Right hindlimb (tissue), 1 donor: ENCODE measurements around the gene PCBP1.
"Not testable (repeated sequence)": the region's sequence is repeated elsewhere in the genome, so short reads cannot be mapped to it uniquely, and the experiment has no call there.

Experiments
- DNase-seq: peaks from one replicate; pipeline ENCODE4 v3.0.0-alpha.2; 2018

The PCBP1 gene

DNA sequence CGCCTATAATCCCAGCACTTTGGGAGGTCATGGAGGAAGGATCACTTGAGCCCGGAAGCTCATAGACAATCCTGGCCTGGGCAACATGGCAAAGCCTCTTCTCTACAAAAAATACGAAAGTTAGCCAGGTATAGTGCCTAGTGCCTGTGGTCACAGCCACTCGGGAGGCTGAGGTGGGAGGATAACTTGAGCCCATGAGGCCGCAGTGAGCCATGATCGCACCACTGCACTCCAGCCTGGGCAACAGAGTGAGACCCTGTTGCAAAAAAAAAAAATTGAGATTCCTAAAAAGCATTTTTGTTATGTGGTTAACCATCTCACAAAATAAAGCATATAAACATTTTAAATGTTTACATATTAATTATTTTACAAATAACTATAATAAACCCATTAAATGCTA is 13.9 kb downstream of the PCBP1 start:
- no peak for DNase-seq

DNA sequence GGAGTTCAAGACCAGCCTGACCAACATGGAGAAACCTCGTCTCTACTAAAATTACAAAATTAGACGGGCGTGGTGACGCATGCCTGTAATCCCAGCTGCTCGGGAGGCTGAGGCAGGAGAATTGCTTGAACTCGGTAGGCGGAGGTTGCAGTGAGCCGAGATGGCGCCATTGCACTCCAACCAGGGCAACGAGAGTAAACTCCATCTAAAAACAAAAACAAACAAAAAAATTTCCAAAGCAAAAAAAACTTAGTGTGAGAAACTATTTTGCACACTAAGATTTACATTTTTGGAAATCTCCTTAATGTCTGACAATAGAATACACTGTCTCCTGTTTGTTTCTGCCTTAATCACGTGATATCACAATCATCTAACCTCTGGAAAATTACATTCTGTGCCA is 14.4 kb downstream of the PCBP1 start:
- DNase-seq = not testable (repeated sequence)

DNA sequence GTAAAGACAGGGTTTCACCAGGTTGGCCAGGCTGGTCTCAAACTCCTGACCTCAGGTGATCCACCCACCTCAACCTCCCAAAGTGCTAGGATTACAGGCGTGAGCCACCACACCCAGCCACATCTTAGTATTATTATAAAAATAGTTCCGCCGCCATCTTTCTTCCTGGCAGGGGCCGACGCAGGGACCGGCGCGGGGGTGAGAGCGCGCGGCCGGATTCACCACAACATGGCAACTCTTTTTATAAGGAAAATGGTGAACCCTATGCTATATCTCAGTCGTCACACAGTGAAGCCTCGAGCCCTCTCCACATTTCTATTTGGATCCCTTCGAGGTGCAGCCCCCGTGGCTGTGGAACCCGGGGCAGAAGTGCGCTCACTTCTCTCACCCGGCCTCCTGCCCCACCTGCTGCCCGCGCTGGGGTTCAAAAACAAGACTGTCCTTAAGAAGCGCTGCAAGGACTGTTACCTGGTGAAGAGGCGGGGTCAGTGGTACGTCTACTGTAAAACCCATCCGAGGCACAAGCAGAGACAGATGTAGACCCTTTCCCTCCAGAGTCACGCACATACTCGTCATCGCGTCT is 15.1 kb downstream of the PCBP1 start:
- not testable (repeated sequence) for DNase-seq

DNA sequence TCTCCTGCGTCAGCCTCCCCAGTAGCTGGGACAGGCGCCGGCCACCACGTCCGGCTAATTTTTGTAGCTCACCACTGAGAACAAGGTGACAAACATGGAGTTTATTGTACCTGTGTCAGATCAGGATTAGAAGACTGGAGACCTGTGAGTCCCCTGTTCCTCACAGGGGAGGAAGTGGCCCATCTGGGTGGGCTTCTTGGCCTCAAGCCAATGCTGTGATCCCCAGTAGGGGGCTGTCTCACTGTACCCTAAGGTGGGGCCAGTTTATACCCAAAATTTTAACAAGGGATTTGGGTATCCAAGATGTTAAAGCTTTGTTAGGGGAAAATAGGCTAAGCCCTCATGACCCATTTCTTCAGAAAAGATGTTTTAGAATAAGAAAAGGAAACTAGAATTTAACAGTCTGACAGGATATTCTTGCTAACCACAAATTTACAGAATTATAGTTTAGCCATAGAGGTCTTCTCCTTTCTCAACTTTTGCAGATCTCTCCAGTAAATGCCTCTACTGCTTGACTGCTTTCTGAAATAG is 16.3 kb downstream of the PCBP1 start:
- DNase-seq = no peak

DNA sequence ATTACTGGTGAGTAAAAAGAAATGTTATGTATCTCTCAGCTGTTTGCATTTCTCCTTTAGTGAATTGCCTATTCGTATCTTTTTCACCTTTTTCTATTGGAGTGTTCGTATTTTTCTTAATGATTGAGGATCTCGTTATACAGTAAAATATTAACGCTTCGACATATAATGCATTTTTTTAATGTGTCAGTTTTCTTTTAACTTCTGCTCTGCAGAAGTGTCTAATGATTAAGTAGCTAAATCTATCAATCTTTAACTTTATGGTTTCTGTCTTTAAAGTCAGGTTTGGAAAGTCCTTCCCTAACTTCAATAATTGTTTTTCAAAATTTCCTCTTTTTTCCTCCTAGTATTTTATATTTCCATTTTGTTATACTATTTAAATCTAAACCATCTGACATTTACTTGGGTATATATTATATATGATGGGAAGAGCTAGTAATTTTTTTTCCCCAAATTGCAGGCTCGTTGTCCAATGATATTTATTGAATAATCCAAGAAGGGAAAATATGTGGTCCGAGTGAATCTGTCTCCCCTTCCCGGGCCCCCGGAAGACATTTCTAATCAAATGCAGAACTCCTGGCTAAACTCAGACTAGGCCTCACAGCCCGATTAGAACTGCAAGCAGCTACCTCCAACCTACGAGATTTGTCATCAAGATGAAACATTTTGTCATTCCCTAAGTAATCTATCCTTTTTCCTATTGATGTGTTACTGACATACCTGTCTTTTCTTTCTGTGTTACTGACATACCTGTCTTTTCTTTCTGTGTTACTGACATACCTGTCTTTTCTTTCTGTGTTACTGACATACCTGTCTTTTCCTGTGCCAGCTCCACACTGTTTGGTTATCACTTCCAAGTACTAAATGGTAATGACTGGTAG is 17.2 kb downstream of the PCBP1 start:
- DNase-seq = peak; percentile 92

DNA sequence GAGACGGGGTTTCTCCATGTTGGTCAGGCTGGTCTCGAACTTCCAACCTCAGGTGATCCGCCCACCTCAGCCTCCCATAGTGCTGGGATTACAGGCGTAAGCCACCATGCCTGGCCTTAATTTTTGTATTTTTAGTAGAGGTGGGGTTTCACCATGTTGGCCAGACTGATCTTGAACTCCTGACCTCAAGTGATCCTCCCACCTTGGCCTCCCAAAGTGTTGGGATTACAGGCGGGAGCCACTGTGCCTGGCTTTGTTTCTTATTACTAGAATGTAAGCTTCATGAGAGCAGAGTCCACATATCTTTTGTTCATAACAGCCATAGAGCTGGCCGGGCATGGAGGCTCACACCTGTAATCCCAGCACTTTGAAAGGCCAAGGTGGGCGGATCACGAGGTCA is 18.9 kb downstream of the PCBP1 start:
- not testable (repeated sequence) for DNase-seq

DNA sequence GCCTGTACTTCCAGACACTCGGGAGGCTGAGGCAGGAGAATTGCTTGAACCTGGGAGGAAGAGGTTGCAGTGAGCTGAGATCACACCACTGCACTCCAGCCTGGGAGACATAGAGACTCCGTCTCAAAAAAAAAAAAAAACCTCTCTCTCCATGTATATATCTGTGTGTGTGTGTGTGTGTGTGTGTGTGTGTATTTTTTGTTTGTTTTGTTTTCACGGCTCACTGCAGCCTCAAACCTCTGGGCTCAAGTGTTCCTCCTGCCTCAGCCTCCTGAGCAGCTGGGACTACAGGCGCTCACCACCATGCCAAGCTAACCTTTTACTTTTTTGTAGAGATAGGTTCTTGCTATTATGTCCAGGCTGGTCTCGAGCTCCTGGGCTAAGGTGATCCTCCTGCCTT is 23.1 kb downstream of the PCBP1 start:
- not testable (repeated sequence) for DNase-seq

DNA sequence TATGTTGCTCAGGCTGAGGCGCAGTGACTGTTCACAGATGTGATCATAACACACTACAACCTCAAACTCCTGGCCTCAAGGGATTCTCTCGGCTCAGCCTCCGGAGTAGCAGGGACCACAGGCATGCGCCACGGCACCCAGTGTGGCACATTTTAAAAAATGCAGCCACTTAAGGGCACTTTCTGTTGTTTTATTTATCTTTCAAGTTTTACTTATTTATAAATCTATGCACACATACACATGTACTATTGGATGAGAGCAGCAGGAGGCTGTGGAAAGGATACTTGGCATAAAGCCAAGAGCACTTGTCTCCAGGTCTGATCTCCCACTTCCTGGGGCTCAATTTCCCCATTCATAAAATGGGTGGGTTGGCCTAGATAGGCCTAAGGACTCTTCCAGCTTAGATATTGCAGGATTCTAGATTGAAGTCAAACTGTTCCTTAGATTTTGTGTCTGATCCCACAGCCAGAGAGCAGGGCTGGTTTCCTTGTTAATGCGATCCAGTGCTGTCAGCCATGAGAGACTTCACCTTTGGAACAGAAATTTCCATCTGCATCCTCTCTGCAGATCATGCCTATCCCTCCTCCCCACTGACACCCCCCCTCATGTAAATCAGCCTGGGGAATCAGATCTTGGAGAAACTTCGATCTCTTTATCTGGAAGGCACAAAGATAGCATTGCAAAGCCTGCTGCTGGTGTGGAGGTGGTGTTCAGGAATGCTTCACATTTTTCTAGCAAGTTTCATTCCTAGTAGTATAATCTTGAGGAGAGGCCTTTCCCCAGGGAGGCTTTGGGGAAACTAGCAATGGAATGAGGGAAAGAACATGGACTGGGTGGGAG is 24.7 kb downstream of the PCBP1 start:
- no peak for DNase-seq

DNA sequence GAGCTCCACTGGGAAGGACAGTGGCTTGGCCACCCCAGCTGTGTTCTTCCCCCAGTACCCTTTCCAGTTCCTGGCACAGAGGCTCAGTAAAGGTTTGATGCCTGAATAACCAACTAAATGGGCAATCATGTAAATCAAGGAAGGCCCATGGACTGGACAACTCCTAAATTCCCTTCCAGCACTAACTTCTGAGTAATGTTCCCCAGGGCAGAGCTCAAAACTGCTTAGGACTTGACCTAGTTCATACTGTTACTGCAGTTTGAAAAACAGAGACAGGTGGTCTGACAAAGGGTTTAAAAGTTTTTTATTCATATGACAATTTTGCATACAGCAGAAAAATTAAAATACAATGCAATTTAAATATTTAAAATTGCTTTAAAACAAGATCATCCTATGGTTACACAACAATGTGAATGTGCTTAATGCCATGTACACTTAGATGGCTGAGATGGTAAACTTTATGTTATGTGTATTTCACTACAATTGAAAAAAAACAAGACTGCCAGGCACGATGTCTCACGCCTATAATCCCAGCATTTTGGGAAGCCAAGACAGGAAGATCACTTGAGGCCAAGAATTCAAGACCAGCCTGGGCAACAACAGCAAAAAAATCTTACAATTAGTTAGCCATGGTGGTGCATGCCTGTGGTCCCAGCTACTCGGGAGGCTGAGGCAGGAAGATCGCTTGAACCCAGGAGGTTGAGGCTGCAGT is 26.2 kb downstream of the PCBP1 start:
- no peak for DNase-seq

DNA sequence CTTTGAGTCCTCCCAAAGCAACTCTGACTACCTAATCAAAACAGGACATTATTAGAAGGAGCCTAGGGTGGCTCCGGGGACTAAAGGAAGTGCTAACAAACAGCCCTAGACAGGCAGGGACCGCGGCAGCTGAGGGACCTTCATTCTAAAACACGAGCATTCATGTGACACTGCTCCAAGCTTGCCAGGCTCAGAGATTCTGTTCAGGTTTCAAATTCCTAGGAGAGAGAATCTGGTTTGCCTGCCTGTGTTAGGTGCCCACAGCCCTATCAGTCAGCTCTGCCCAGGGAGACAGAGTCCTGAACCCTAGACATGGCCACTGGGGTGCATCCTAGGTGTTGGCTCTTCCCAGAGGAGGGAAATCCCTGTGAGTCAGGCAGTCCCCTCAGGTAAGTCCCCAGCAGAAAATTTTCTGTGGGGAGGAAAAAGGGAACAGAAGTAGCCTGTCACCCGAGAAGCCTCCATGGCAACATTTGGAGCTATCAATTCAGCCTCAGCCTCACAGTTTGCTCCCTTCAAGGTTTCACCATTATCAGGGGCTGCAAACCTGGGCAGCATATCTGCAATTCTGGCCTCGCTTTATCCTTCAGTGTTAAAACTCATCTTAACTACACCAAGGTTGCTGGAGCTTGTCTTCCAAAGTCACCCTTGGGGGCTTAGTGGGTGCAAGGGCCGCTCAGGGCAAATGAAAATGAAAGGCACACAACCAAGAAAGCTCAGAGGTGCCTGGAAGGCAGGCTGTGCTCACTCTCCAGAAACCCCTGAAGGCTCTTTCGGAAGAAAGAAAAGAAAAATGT is 28.6 kb downstream of the PCBP1 start:
- no peak for DNase-seq

DNA sequence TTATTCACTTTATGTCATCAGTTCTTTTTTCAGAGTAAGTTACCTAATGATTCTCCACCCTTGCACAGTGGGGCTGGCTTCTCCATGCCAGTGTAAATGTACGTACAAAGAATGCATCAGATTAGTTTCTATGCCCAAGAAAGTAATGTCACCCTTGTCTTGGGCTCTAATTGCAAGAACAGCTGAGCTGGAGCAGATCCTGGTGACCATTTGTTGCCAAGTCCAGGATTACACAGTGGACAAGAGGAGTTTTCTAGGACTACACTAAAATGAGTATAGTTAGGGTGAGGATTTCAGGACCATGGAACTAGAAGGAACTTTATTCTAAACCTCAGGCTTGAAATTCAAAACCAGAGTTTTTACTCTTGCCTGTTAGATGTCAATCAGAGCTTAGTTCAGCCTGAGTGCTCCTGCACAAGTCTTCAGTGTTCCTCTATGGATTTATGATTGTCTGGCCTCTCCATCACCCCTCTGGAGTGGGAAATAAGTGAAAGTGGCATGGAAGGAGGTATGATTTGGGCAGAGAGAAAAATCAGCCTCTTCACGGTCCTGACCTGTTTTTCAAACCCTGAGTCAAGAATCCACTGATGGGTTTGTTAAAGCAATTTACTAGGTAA is 29.8 kb downstream of the PCBP1 start:
- DNase-seq = peak; percentile 62

DNA sequence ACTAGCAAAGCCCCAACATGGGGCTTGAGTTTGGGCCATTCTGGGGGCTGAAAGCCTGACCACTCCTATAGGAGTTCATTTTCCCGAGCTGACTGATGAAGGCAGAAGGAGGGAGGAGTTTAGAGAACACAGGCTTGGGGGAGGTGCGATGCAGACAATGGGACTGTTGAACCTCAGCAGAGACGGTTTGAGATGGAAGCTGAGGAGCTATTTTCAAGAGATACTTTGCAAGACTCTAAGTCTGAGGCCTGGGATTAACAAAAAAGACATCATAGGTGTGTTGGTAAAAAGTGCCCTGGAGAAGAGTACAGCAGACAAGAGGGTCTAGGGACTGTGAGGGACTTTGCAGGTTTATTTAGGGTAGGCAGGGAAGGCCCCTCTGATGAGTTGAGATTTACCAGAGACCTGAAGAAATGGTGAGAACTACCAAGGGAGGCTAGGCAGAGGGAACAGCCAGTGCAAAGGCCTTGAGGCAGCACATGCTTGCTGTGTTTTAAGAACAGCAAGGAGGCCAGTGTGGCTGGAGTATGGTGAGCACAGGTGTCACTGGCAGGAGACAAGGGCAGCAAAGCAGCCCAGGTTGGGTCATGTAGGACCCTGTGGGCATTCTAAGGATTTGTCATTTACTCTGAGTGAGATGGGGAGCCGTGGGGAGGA is 31.6 kb downstream of the PCBP1 start:
- DNase-seq = no peak

DNA sequence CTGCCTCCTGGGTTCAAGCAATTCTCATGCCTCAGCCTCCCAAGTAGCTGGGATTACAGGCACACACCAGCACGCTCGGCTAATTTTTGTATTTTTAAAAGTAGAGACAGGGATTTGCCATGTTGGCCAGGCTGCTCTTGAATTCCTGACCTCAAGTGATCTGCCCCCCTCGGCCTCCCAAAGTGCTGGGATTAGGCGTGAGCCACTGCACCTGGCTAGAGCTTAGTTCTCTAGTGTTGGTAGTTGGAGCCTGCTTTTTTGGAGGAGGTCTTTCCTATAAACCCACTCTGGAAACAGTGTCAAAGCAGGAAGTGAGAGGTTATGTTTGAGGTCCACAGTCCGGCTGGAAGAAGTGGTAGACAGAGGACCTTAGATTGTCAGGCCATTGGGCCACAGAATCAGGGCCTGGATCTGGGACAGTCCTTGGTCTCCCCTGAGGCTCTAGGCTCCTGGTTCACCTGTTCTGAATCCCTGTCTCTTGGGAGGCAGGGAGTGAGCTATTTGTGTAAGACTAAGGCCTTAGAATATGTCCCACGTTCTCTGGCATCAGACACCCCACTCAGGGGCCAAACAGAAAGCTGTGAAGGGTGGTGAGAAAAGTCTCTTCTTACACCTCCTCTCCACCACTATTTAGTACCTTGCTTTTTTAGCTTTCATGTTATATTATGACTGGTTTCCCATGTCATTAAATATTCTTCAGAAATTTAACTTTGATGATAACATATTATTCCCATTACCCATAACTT is 34.5 kb downstream of the PCBP1 start:
- no peak for DNase-seq

DNA sequence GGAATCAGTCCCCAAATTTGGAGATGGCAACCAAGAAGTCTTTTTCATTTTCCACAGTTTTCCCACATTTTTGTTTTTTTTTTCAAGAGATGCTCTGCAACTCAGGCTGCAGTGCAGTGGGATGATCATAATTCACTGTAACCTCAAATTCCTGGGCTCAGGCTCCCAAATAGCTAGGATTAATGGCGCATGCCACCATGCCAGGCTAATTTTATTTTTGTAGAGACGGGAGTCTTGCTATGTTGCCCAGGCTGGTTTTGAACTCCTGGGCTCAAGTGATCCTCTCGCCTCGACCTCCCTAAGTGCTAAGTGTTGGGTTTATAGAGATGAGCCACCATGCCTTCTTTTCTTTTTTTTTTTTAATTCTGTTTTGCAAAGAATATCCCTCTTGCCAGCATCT is 35.2 kb downstream of the PCBP1 start:
- no peak for DNase-seq

DNA sequence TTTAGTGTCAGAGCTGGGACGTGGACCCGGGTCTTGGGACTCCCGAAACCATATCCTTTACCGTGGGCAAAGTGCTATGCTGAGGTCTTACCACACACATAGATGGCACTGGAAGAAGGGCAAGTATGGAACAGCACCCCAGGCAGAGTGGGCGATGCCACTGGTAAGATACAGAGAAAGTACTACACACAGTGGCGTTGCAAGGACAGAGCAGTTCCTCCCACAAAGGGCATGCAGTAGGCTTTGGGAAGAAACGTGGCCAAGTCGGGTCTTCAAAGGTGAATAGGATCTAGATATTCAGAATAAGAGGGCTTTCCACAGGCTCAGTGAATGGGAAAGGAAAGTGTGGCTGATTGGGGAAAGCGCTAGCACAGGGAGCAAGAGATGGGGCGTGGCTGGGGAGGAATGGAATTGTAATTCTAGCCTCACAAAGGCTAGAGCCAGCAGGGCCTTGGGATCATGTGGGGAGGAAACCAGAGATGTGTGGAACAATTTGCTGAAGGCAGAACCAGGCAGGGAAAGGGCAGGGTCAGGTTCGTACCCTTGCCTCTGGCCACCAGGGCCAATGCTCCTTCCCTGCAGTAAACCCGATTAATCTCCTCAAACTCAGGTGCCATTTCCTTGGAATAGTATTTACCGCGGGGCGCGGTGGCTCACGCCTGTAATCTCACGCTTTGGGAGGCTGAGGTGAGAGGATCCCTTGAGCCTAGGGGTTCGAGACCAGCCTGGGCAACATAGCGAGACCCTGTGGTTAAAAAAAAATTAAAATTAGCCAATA is 36.0 kb downstream of the PCBP1 start:
- peak; percentile 90 for DNase-seq

DNA sequence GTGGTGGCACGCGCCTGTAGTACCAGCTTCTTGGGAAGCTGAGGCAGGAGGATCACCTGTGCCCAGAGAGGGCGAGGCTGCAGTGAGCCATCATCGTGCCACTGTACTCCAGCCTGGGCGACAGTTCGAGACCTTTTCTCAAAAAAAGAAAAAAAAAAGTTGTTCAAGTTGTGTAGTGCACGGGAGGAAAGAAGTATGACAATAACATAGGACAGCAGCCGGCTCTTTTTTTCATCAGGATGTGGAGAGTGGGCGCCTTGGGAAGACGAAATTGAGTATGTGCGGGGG is 36.5 kb downstream of the PCBP1 start:
- no peak for DNase-seq

DNA sequence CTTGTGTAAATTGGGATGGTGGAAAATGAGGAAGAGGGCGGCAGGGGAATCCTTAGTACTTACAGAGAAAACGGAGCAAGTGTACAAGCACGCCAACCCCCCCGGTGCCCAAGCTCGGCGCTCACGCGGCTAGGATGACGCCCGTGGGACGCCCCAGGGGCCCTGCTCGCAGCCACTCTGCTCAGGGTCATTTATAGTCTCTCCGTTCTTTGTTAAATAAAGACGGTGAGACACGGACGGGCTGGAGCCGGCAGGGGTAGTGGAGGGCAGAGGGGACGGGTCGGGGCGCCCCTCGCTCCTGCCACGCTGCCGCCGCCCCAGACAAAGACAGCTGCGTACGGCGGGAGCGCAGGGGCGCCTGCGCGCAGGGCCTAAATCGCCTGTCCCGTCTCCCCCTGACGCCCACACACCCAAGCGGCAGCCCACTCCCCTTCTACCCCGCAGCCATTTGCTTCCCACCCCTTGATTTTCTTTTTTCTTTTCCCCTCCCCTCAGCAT is 37.8 kb downstream of the PCBP1 start:
- DNase-seq = peak; percentile 74

DNA sequence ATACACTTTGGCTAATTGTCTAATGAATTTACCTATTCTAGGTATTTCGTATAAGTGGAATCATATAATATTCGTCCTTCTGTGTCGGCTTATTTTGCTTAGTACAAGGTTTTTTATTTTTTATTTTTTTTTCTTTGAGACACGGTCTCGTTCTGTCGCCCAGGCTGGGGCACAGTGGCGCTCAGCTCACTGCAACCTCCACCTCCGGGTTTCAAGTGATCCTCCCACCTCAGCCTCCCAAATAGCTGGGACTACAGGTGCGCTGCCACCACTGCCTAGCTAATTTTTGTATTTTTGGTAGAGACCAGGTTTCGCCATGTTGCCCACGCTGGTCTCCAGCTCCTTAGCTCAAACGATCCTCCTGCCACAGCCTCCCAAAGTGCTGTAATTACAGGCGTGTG is 38.2 kb downstream of the PCBP1 start:
- no peak for DNase-seq

DNA sequence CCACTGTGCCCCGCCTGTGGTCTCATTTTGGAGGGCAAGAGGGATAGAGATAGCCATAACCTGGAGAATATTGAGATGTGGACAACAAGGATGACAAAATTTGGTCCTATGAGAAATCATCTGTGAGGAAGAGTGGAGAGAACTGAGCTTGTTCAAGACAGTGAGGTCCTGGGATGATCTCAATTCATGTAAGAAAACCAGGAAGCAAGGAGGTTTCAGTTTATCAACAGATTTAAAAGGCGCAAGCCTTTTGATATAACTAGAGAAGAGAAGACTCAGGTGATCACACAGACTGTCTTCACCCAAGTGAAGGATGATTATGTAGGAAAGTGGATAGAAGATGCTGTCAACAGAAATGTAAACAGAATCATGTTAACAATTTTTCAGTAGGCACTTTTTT is 39.1 kb downstream of the PCBP1 start:
- no peak for DNase-seq
